SH-SY5Y (cell line): ENCODE data around the gene DENND6B.

Experiments used
- GATA2 ChIP-seq: IDR thresholded peaks from 2 replicates; pipeline ENCODE4 v1.6.1; 2011; ENCODE audit warnings: mild to moderate bottlenecking, low read depth, low read length
- GATA3 ChIP-seq: IDR thresholded peaks from 2 replicates; pipeline ENCODE4 v1.6.1; 2011; ENCODE audit warnings: low read depth, mild to moderate bottlenecking, low read length, moderate library complexity

DNA sequence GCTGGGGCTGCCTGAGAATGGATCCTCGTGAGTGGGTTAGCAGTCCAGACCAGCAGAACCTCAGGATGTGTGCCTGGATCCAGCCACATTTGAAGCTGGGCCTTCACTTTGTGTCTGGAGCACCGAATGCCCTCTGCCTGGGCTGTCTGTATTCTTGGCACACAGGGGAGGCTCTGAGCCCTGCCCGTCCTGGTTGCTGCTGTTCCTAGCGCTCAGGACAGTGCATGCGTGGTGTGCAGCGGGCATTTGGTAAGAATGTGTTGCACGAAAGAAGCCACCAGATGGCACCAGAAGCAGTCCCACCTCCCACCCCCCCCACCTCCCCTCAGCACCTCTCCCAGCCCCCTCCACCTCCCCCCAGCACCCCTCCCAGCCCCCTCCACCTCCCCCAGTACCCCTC is 52.5 kb downstream of the DENND6B start:
- no peak for TF ChIP-seq GATA3
- TF ChIP-seq GATA2: no peak
